Lower leg skin (tissue), 4 donors: ENCODE measurements around the gene TM4SF5. TPM values are rescaled to one million over a fixed set of nuclear protein-coding genes. Genes with fewer than 3 reads are reported as not detected.

ENCODE experiments used
- DNase-seq, 2 donors: peaks; one replicate each; pipeline ENCODE4 v3.0.0-alpha.2; 2019; ENCODE audit warnings: low spot score in 2 of 2
- H3K4me3 ChIP-seq: fragments of 200-600 bp; sonication (generic); 2 replicates; pipeline ENCODE4 v1.5.1; 2017; ENCODE audit warnings: mild to moderate bottlenecking, low read depth; ENCODE audit not compliant: poor library complexity, severe bottlenecking
- POLR2A ChIP-seq, 2 donors: fragments of 450-650 bp; IDR thresholded peaks; one replicate each; pipeline ENCODE4 v1.6.1; 2016 to 2017; ENCODE audit warnings: antibody characterized with exemption in 2 of 2, mild to moderate bottlenecking in 1 of 2, moderate library complexity in 1 of 2
- WGBS, 2 donors: methylation state at CpG; one replicate each; pipeline ENCODE4 v1.1.5; 2018; 5-methylcytosine and 5-hydroxymethylcytosine counted together
- intact Hi-C: fragments of 100-400 bp; cut with DNase I; formaldehyde crosslinking; loops from one replicate; pipeline ENCODE4 v1.15.0; 2023; ENCODE audit warnings: low total_unique reads
- total RNA-seq, 4 donors: library from RNA; depleted of rRNA; stranded (reverse); fragments of >200 nt; gene quantifications; one replicate each; pipeline ENCODE4 v1.1.0, GENCODE V29; 2016
- TF ChIP-seq, protein P1 (sequence below), 3 donors: fragments of 450-650 bp; IDR thresholded peaks; one replicate each; pipeline ENCODE4 v1.5.1; 2016; ENCODE audit warnings: antibody characterized with exemption in 3 of 3, mild to moderate bottlenecking in 3 of 3, moderate library complexity in 2 of 3

Gene TM4SF5
- total RNA-seq, 4 donors from 2014 or later: not detected

DNA sequence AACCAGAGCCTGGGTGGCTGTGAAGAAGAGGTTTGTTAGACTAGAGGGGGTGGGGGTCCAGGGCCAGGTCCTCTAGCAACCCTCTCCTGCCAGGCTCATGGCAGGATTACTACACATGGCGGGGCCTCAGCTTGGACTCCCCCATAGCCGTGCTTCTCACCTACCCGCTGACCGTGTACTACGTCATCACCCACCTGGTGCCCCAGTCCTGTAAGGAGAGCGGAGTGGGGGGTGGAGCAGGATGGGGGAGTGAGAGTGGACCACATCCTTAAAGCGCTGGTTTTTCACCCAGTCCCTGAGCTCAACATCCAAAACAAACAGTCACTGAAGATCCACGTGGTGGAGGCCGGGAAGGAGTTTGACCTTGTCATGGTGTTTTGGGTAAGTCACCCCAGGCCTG is 27.8 kb upstream of the TM4SF5 start:
- no peak overlapping the region for H3K4me3 ChIP-seq
- 88 to 96% methylated on average over 9 of the region's 9 CpGs for WGBS, 2 donors
- intact Hi-C loops: no loop called here
- TF ChIP-seq, protein P1, sequence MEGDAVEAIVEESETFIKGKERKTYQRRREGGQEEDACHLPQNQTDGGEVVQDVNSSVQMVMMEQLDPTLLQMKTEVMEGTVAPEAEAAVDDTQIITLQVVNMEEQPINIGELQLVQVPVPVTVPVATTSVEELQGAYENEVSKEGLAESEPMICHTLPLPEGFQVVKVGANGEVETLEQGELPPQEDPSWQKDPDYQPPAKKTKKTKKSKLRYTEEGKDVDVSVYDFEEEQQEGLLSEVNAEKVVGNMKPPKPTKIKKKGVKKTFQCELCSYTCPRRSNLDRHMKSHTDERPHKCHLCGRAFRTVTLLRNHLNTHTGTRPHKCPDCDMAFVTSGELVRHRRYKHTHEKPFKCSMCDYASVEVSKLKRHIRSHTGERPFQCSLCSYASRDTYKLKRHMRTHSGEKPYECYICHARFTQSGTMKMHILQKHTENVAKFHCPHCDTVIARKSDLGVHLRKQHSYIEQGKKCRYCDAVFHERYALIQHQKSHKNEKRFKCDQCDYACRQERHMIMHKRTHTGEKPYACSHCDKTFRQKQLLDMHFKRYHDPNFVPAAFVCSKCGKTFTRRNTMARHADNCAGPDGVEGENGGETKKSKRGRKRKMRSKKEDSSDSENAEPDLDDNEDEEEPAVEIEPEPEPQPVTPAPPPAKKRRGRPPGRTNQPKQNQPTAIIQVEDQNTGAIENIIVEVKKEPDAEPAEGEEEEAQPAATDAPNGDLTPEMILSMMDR (IDR thresholded peaks at IDR 0.05): no peak
- no peak for TF ChIP-seq POLR2A (IDR thresholded peaks at IDR 0.05)
- DNase-seq: no peak

GRCh38 chr17:4744999-4745969 is 26.4 kb upstream of the TM4SF5 start:
- no peak overlapping the region for H3K4me3 ChIP-seq
- WGBS, 2 donors: 18 to 21% methylated on average over 48 to 51 of the region's 51 CpGs
- TF ChIP-seq POLR2A (IDR thresholded peaks at IDR 0.05): no peak
- TF ChIP-seq, protein P1 (IDR thresholded peaks at IDR 0.05): no peak
- no peak for DNase-seq
- intact Hi-C loops: no loop called here

GRCh38 chr17:4747847-4748246 is 23.8 kb upstream of the TM4SF5 start:
- intact Hi-C loops: no loop called here
- no peak for DNase-seq
- 25 to 30% methylated on average over 5 of the region's 5 CpGs for WGBS, 2 donors
- H3K4me3 ChIP-seq: no peak overlapping the region
- TF ChIP-seq POLR2A (IDR thresholded peaks at IDR 0.05): no peak
- TF ChIP-seq, protein P1 (IDR thresholded peaks at IDR 0.05): no peak

- H3K4me3 ChIP-seq: no peak overlapping the region
- intact Hi-C loops: no loop called here
- 66 to 68% methylated on average over 4 of the region's 4 CpGs for WGBS, 2 donors
- no peak for DNase-seq
- TF ChIP-seq, protein P1 (IDR thresholded peaks at IDR 0.05): no peak
- no peak for TF ChIP-seq POLR2A (IDR thresholded peaks at IDR 0.05)
Observed at GRCh38 chr17:4748686-4749085, 23.0 kb upstream of the TM4SF5 start.

DNA sequence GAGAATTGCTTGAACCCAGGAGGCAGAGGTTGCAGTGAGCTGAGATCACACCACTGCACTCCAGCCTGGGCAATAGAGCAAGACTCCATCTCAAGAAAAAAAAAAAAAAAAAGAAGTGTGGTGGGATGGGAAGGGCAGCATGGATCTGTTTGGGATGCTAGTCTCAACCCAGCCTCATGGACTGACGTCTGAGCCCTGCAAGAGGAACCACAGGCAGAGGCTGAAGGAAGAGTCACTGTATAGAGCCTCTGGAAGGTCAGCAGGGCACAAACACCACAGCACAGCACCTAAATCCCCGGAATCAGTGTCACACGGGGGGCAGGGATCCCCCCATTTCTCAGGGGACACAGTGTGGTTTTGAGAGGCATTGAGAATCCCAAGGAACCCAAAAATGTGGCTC is 21.1 kb upstream of the TM4SF5 start:
- intact Hi-C loops: no loop called here
- no peak for DNase-seq
- H3K4me3 ChIP-seq: no peak overlapping the region
- 41 to 49% methylated on average over 3 of the region's 3 CpGs for WGBS, 2 donors
- TF ChIP-seq, protein P1 (IDR thresholded peaks at IDR 0.05): no peak
- no peak for TF ChIP-seq POLR2A (IDR thresholded peaks at IDR 0.05)
